GM12872 (cell line): ENCODE results near the gene GABRG3.

Experiments
- TF ChIP-seq, protein P1 (sequence below): IDR thresholded peaks from 3 replicates; pipeline ENCODE4 v1.5.1; 2011; ENCODE audit warnings: low read depth, mild to moderate bottlenecking, low read length, moderate library complexity; ENCODE audit not compliant: insufficient read depth

The GABRG3 gene

DNA sequence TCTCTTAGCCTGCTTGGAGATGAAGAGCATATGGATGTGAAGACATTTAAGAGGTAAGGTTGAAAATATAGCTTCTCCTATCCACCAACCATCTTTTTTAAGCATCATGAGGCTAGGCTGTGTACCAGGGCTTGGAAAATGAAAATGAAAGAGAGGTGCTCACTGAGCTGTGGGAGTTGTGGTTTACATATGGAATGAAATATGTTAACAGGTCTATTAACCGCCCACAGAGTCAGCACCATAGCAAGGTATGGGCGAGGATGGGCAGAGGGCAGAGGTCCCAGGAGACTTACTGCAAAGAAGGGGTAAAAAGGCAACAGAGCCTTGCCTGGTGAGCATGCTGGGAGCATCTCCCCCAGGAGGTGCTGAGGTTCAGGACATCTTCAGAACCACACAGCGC lies 273.1 kb downstream of the GABRG3 start:
- TF ChIP-seq, protein P1, sequence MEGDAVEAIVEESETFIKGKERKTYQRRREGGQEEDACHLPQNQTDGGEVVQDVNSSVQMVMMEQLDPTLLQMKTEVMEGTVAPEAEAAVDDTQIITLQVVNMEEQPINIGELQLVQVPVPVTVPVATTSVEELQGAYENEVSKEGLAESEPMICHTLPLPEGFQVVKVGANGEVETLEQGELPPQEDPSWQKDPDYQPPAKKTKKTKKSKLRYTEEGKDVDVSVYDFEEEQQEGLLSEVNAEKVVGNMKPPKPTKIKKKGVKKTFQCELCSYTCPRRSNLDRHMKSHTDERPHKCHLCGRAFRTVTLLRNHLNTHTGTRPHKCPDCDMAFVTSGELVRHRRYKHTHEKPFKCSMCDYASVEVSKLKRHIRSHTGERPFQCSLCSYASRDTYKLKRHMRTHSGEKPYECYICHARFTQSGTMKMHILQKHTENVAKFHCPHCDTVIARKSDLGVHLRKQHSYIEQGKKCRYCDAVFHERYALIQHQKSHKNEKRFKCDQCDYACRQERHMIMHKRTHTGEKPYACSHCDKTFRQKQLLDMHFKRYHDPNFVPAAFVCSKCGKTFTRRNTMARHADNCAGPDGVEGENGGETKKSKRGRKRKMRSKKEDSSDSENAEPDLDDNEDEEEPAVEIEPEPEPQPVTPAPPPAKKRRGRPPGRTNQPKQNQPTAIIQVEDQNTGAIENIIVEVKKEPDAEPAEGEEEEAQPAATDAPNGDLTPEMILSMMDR: no peak

DNA sequence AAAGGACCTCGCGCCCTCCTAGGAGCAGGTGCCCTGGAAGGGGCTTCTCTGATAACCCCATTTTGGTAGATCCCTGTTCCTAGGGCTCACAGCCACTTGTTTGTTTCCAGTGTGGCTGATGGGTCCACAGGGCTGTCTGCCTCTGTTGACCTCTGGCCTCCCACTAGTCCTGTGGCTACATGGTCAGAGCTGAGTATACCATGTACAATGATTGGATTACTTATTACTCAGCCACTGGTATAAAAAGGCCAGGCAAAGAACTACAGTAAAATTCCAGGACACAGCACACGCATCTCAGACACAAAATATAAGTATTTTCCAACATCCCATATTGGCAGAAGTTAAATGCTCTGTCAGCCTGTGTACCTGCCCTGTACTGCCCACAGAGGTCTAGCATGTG lies 277.3 kb downstream of the GABRG3 start:
- TF ChIP-seq, protein P1: no peak

DNA sequence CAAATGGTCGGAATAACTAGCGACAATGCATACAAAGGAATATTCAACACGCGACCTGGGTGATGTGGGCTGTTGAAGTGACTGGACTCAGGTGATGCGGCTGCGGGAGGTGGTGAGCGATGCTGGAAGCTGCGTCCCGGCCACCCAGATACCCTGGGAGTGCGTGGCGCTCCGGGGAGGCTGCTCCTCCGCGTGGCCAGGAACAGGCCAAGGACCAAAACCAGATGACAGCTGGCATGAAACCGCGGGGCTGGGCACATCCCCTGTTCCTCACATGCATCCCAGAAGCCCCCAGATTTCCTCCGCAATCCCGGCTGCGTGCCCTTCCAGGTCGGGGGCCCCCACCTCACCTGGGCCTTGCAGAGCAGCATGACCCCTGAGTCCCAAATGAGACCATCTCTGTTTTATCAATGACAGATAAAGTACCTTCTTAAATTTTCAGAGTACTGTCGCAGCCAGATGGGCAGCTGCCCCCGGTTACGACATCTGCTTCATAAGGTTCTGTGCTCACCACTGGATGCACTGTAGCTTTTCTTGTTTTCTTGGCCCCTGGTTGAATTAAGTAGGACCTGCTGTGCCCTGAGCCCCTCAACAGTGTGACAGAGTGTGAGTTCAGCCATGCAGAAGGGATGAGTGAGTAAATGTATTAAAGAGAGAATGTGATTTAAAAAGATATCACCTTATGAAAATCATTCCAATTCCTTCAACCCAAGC lies 278.2 kb downstream of the GABRG3 start:
- TF ChIP-seq, protein P1: no peak

DNA sequence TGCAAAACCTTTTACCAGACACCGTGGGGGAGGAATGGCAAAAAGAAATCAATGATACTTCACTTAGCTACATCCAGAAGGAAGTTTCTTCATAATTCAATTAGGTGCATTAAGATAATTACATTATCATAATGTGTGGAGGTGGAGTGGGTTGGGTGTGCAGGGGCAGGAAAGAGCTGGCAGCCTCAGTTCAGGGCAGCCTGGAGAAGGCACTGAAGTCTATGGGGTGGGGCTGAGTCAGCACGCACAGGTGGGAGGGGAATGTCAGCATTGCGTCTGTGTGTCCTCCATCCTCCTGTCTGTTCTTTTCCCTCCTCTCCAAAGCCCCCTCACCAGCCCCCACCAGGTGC lies 278.8 kb downstream of the GABRG3 start:
- TF ChIP-seq, protein P1: no peak

DNA sequence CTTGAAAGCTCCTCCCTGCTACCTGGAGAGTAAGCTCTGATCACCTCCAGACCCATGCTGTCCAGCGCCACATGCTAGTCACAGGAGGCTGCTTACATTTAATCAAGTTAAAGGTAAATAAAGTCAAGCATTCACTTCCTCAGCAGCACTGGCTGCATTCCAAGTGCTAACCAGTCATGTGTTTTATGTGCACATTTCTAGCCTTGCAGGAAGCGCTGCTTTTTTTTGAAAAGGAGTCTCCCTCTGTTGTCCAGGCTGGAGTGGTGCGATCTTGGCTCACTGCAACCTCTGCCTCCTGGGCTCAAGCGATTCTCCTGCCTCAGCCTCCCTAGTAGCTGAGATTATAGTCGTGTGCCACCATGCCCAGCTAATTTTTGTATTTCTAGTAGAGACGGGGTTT lies 279.2 kb downstream of the GABRG3 start:
- TF ChIP-seq, protein P1: no peak

DNA sequence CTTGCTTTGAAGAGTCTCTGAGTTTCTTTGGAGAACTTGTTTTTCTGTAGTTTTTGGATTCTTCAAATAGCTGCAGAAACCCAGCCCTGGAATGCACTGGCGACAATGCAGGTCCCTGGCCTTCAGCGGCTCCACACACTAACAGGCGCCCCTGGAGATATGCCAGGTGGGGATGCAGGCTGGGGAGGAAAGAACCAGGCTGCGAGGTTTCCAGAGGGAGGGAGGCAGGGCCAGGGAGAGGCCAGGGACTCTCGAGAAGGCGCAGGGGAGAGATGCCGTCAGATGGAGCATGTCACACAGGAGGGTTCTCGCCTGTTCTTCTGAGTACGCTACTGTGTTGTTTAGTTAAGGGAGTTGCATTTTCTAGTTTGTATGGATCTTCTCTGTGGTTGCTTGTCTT lies 283.1 kb downstream of the GABRG3 start:
- TF ChIP-seq, protein P1: no peak

DNA sequence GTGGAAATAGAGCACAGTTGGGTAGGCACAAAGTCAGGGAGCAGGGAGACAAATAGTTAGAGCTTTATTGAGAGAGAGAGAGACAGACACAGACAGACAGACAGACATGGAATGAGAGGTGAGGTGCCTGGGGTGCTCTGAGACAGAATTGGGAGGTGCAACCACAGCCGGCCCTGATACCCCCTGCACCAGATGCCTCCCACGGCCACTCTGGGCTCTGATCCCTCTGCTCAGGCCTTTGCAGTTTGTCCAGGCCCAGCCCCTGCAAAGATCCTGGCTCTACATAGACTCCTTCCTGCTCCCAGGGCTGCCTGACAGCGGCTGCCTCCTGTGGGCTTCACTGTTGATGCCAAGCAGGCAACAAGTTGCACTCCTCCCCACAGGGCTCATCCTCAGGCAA lies 283.8 kb downstream of the GABRG3 start:
- TF ChIP-seq, protein P1: no peak
